ENCODE data around the gene RSPH9. TPM values are rescaled to one million over a fixed set of nuclear protein-coding genes. Genes with fewer than 3 reads are reported as not detected.

The RSPH9 gene
- total and polyA plus RNA-seq, 2 experiments from 2014 or later: 0.10 to 0.39 TPM

GRCh38 chr6:43695215-43695966, 50.6 kb downstream of the RSPH9 start:
- DNase-seq (ENCODE audit: low spot score) (peak; percentile 77), ATAC-seq (peak; percentile 82)
- H3K36me3 ChIP-seq (ENCODE audit: insufficient read depth): no peaks in the 10 kb centered on the region
- no peaks in the 10 kb centered on the region for H3K27me3 ChIP-seq (ENCODE audit: insufficient read depth)
- H3K4me2 ChIP-seq: peak overlapping the region; percentile 9
- no peaks in the 10 kb centered on the region for H3K79me2 ChIP-seq (replicated peaks; ENCODE audit: insufficient read depth)
- no peaks in the 10 kb centered on the region for H3F3A ChIP-seq (replicated peaks; ENCODE audit: low read depth)
- no peaks in the 10 kb centered on the region; the same call in 2 of the 3 replicates for H3K9me3 Mint-ChIP-seq
- peak overlapping the region; percentile 96 for H2AFZ ChIP-seq
- H3K4me3 Mint-ChIP-seq: no peak overlapping the region; the same call in 2 of the 3 replicates
- peaks cover 35% of the 10 kb centered on the region for H3K4me1 ChIP-seq (ENCODE audit: insufficient read depth)
- peaks cover 9% of the 10 kb centered on the region for H3K27me3 Mint-ChIP-seq (ENCODE audit: insufficient read depth, low read depth, poor library complexity)
- peak overlapping the region; percentile 76 for H3K27ac Mint-ChIP-seq
- no peaks in the 10 kb centered on the region for H3K36me3 Mint-ChIP-seq (ENCODE audit: low read depth)
- TF ChIP-seq EZH2phosphoT487 (IDR thresholded peaks at IDR 0.05; ENCODE audit: unreplicated experiment): no peak
- TF ChIP-seq ZNF331 (CRISPR knock-in tag; IDR thresholded peaks at IDR 0.05; ENCODE audit: low read depth): no peak
- no peak for TF ChIP-seq NANOG (IDR thresholded peaks at IDR 0.05; ENCODE audit: borderline replicate concordance)
- TF ChIP-seq, protein P1, sequence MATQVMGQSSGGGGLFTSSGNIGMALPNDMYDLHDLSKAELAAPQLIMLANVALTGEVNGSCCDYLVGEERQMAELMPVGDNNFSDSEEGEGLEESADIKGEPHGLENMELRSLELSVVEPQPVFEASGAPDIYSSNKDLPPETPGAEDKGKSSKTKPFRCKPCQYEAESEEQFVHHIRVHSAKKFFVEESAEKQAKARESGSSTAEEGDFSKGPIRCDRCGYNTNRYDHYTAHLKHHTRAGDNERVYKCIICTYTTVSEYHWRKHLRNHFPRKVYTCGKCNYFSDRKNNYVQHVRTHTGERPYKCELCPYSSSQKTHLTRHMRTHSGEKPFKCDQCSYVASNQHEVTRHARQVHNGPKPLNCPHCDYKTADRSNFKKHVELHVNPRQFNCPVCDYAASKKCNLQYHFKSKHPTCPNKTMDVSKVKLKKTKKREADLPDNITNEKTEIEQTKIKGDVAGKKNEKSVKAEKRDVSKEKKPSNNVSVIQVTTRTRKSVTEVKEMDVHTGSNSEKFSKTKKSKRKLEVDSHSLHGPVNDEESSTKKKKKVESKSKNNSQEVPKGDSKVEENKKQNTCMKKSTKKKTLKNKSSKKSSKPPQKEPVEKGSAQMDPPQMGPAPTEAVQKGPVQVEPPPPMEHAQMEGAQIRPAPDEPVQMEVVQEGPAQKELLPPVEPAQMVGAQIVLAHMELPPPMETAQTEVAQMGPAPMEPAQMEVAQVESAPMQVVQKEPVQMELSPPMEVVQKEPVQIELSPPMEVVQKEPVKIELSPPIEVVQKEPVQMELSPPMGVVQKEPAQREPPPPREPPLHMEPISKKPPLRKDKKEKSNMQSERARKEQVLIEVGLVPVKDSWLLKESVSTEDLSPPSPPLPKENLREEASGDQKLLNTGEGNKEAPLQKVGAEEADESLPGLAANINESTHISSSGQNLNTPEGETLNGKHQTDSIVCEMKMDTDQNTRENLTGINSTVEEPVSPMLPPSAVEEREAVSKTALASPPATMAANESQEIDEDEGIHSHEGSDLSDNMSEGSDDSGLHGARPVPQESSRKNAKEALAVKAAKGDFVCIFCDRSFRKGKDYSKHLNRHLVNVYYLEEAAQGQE (IDR thresholded peaks at IDR 0.05; ENCODE audit: unreplicated experiment): no peak
- no peak for TF ChIP-seq ZNF462 (CRISPR knock-in tag; IDR thresholded peaks at IDR 0.05)
- TF ChIP-seq POLR2AphosphoS5 (IDR thresholded peaks at IDR 0.05; ENCODE audit: low read depth): no peak
- TF ChIP-seq JUNB (IDR thresholded peaks at IDR 0.05; ENCODE audit: unreplicated experiment): no peak
- no peak for TF ChIP-seq ZNF114 (CRISPR knock-in tag; IDR thresholded peaks at IDR 0.05)
- no peak for TF ChIP-seq CREB1 (CRISPR knock-in tag; IDR thresholded peaks at IDR 0.05; ENCODE audit: low read depth)
- no peak for TF ChIP-seq CTCF (conservative IDR thresholded peaks at IDR 0.05; ENCODE audit: low read depth in 2 of 2)
- no peak for TF ChIP-seq EZH2 (IDR thresholded peaks at IDR 0.05; ENCODE audit: low read depth, unreplicated experiment)
- no peak for TF ChIP-seq ETS1 (IDR thresholded peaks at IDR 0.05)
- no peak for TF ChIP-seq STAT1 (IDR thresholded peaks at IDR 0.05; ENCODE audit: unreplicated experiment)
- peaks cover 40% of the 10 kb centered on the region for H3K4me1 Mint-ChIP-seq
- H3K9me2 ChIP-seq (ENCODE audit: insufficient read depth): no peaks in the 10 kb centered on the region
- H3K27ac ChIP-seq (ENCODE audit: low read depth): no peak overlapping the region
- no peak overlapping the region for H3K4me3 ChIP-seq
- no peaks in the 10 kb centered on the region for H4K20me1 ChIP-seq (replicated peaks; ENCODE audit: insufficient read depth)

Measured in GM23338 (cell line).